Peyer's patch (tissue), 4 donors: ENCODE measurements around the gene AMIGO1. TPM values are rescaled to one million over a fixed set of nuclear protein-coding genes. Genes with fewer than 3 reads are reported as not detected.

ENCODE experiments used
- DNase-seq, 3 donors: peaks; one replicate each; pipeline ENCODE4 v3.0.0-alpha.2; 2017 to 2019
- H3K27ac ChIP-seq, 4 donors: fragments of 200-600 bp; sonication (generic); one replicate each; pipeline ENCODE4 v1.5.1; 2016 to 2019
- H3K27me3 ChIP-seq, 2 donors: fragments of 200-600 bp; sonication (generic); one replicate each; pipeline ENCODE4 v1.5.1; 2019
- H3K36me3 ChIP-seq, 3 donors: fragments of 200-600 bp; sonication (generic); one replicate each; pipeline ENCODE4 v1.5.1; 2016 to 2019
- H3K4me1 ChIP-seq, 4 donors: fragments of 200-600 bp; sonication (generic); one replicate each; pipeline ENCODE4 v1.5.1; 2016 to 2019
- H3K4me3 ChIP-seq, 4 donors: fragments of 200-600 bp; sonication (generic); 1 replicate in 3 of 4; 2 replicates in 1 of 4; pipeline ENCODE4 v1.5.1; 2016 to 2019; ENCODE audit warnings: mild to moderate bottlenecking in 1 of 4
- H3K9me3 ChIP-seq, 4 donors: fragments of 200-600 bp; sonication (generic); one replicate each; pipeline ENCODE4 v1.5.1; 2016 to 2019; ENCODE audit warnings: mild to moderate bottlenecking in 1 of 4
- CTCF ChIP-seq, 6 experiments: fragments of 450-650 bp in 4 of 6; fragments of 200-600 bp in 2 of 6; sonication (generic) in 1 of 6; IDR thresholded peaks; one replicate each; pipeline ENCODE4 v1.5.1; 2017 to 2019; ENCODE audit warnings: antibody characterized with exemption in 6 of 6, mild to moderate bottlenecking in 3 of 6, moderate library complexity in 1 of 6
- POLR2A ChIP-seq, 2 donors: fragments of 450-650 bp; IDR thresholded peaks; one replicate each; pipeline ENCODE4 v1.5.1; 2017; ENCODE audit warnings: antibody characterized with exemption in 2 of 2, mild to moderate bottlenecking in 2 of 2, moderate library complexity in 2 of 2
- total RNA-seq, 4 donors: library from RNA; depleted of rRNA; stranded (reverse); fragments of >200 nt; gene quantifications; one replicate each; pipeline ENCODE4 v1.1.0, GENCODE V29; 2016

AMIGO1 gene
- total RNA-seq, 4 donors from 2014 or later, result 2.5 to 7.4 (median 5.0) TPM

- Histone ChIP-seq H3K27me3 (no peaks in the 10 kb centered on the region), H3K36me3 (no peaks in the 10 kb centered on the region), H3K27ac (peak overlapping the region in 2 of 4 donors; percentile 38 to 47), H3K4me3 (no peak overlapping the region), H3K4me1 (peaks cover 0 to 37% (median 4%) of the 10 kb centered on the region in 4 donors), H3K9me3 (no peaks in the 10 kb centered on the region)
- no peak for DNase-seq
- TF ChIP-seq CTCF (IDR thresholded peaks at IDR 0.05) (no peak), POLR2A (IDR thresholded peaks at IDR 0.05) (no peak)
These were observed 5.6 kb downstream of the AMIGO1 start for GRCh38 chr1:109503935-109504334.

DNA sequence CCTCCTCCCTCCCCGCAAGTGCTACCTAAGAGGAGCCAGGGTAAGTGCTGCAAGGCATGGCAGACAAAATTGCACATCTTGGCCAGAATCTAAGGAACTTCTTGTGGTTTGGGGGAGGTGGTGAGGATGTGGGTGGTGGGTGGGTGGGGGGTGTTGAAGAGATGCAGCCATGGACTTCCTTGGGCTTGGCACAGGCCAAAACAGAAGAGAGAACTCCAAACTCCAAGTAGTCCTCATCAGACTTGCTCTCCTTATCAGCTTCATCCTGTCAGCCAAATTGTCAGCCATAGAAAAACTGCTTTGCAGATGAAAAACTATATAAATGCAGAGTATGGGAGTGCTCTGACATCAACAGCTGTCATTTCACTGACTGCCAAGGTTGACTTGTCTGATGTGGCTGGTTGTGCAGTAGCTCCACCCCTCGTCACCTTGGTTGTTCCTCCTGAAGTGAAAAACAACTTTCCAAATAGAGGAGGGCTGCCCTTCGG lies 7.1 kb downstream of the AMIGO1 start:
- no peaks in the 10 kb centered on the region for H3K27me3 ChIP-seq
- peaks cover 0 to 46% (median 4%) of the 10 kb centered on the region in 4 donors for H3K4me1 ChIP-seq
- DNase-seq, result peak in 2 of 3 donors; percentile 39 to 63
- no peak overlapping the region for H3K4me3 ChIP-seq
- no peak for TF ChIP-seq CTCF (IDR thresholded peaks at IDR 0.05)
- no peak for TF ChIP-seq POLR2A (IDR thresholded peaks at IDR 0.05)
- peak overlapping the region in 3 of 4 donors; percentile 12 to 80 (median 50) for H3K27ac ChIP-seq
- H3K9me3 ChIP-seq, result no peaks in the 10 kb centered on the region
- H3K36me3 ChIP-seq, result peaks cover 0 to 6% (median 0%) of the 10 kb centered on the region in 3 donors

GRCh38 chr1:109501644-109502363 lies 7.7 kb downstream of the AMIGO1 start:
- H3K4me1 ChIP-seq, result peaks cover 0 to 51% (median 4%) of the 10 kb centered on the region in 4 donors
- no peak for DNase-seq
- H3K9me3 ChIP-seq, result no peaks in the 10 kb centered on the region
- TF ChIP-seq POLR2A (IDR thresholded peaks at IDR 0.05) (no peak), CTCF (IDR thresholded peaks at IDR 0.05) (no peak)
- H3K27ac ChIP-seq, result peak overlapping the region in 3 of 4 donors; percentile 50 to 80 (median 71)
- H3K36me3 ChIP-seq, result peaks cover 0 to 12% (median 0%) of the 10 kb centered on the region in 3 donors
- H3K27me3 ChIP-seq, result no peaks in the 10 kb centered on the region
- no peak overlapping the region for H3K4me3 ChIP-seq

- peaks cover 0 to 51% (median 4%) of the 10 kb centered on the region in 4 donors for H3K4me1 ChIP-seq
- TF ChIP-seq CTCF (IDR thresholded peaks at IDR 0.05) (no peak), POLR2A (IDR thresholded peaks at IDR 0.05) (no peak)
- peaks cover 0 to 20% (median 0%) of the 10 kb centered on the region in 3 donors for H3K36me3 ChIP-seq
- DNase-seq, result no peak
- H3K4me3 ChIP-seq, result no peak overlapping the region
- no peaks in the 10 kb centered on the region for H3K27me3 ChIP-seq
- peak overlapping the region; percentile 2 to 80 (median 64) for H3K27ac ChIP-seq
- H3K9me3 ChIP-seq, result no peaks in the 10 kb centered on the region
These were observed 8.6 kb downstream of the AMIGO1 start for GRCh38 chr1:109500941-109501381.

- DNase-seq, result peak; percentile 51 to 92 (median 86)
- Histone ChIP-seq H3K36me3 (peaks cover 0 to 21% (median 0%) of the 10 kb centered on the region in 3 donors), H3K27ac (peak overlapping the region; percentile 1 to 80 (median 36)), H3K9me3 (no peaks in the 10 kb centered on the region), H3K4me1 (peaks cover under 1 to 60% (median 6%) of the 10 kb centered on the region in 4 donors), H3K4me3 (no peak overlapping the region), H3K27me3 (no peaks in the 10 kb centered on the region)
- peak in 1 of 2 donors; percentile 62 for TF ChIP-seq POLR2A (IDR thresholded peaks at IDR 0.05)
- TF ChIP-seq CTCF (IDR thresholded peaks at IDR 0.05), result peak in 5 of 6 experiments; percentile 33 to 88 (median 74)
These were observed 9.6 kb downstream of the AMIGO1 start for GRCh38 chr1:109499661-109500536.
